Measurements from ENCODE around the gene SPEG. TPM values are rescaled to one million over a fixed set of nuclear protein-coding genes. Genes with fewer than 3 reads are reported as not detected.

The SPEG gene
- total and polyA plus RNA-seq, 4 donors, result 3.7 to 15.6 (median 9.6) TPM

- peaks cover 0 to 10% (median 3%) of the 10 kb centered on the region in 5 donors for H3K4me1 ChIP-seq (ENCODE audit: control insufficient read depth in 5 of 5, insufficient read depth in 5 of 5, low read length in 5 of 5)
- H3K27ac ChIP-seq (ENCODE audit: low read depth in 1 of 2, low read length in 1 of 2), result no peak overlapping the region
- peaks cover 0 to 2% (median 0%) of the 10 kb centered on the region in 4 donors for H3K9me3 ChIP-seq (ENCODE audit: control insufficient read depth in 4 of 4, insufficient read depth in 3 of 4, low read length in 3 of 4)
- H3K4me3 ChIP-seq, result no peak overlapping the region
- no peak for ATAC-seq (ENCODE audit: insufficient read depth, low FRiP score)
- H3K36me3 ChIP-seq (ENCODE audit: control insufficient read depth in 4 of 4, insufficient read depth in 4 of 4, low read length in 4 of 4), result peaks cover 0 to 6% (median 0%) of the 10 kb centered on the region in 4 donors
- peaks cover 5 to 42% (median 17%) of the 10 kb centered on the region in 3 donors for H3K27me3 ChIP-seq (ENCODE audit: control insufficient read depth in 3 of 3, insufficient read depth in 3 of 3, low read length in 2 of 3)
- WGBS, 2 donors, result 44 to 56% methylated on average over 12 of the region's 12 CpGs
- no peak overlapping the region for H3K9ac ChIP-seq (ENCODE audit: insufficient read depth in 1 of 2, low read length in 2 of 2)
- no peak for TF ChIP-seq CTCF (IDR thresholded peaks at IDR 0.05; ENCODE audit: control extremely low read depth, extremely low read depth)
- DNase-seq, result no peak
Measured at GRCh38 chr2:219485201-219485580, 50.5 kb downstream of the SPEG start.

GRCh38 chr2:219486380-219486959 lies 51.8 kb downstream of the SPEG start:
- DNase-seq, result no peak
- Histone ChIP-seq H3K27me3 (ENCODE audit: control insufficient read depth in 3 of 3, insufficient read depth in 3 of 3, low read length in 2 of 3) (peaks cover 5 to 39% (median 17%) of the 10 kb centered on the region in 3 donors), H3K36me3 (ENCODE audit: control insufficient read depth in 4 of 4, insufficient read depth in 4 of 4, low read length in 4 of 4) (peaks cover 0 to 6% (median 0%) of the 10 kb centered on the region in 4 donors), H3K4me3 (no peak overlapping the region), H3K4me1 (ENCODE audit: control insufficient read depth in 5 of 5, insufficient read depth in 5 of 5, low read length in 5 of 5) (peaks cover 0 to 10% (median 3%) of the 10 kb centered on the region in 5 donors), H3K27ac (ENCODE audit: low read depth in 1 of 2, low read length in 1 of 2) (no peak overlapping the region), H3K9ac (ENCODE audit: insufficient read depth in 1 of 2, low read length in 2 of 2) (no peak overlapping the region), H3K9me3 (ENCODE audit: control insufficient read depth in 4 of 4, insufficient read depth in 3 of 4, low read length in 3 of 4) (peaks cover 0 to 2% (median 0%) of the 10 kb centered on the region in 4 donors)
- 43 to 56% methylated on average over 8 of the region's 8 CpGs for WGBS, 2 donors
- no peak for ATAC-seq (ENCODE audit: insufficient read depth, low FRiP score)
- TF ChIP-seq CTCF (IDR thresholded peaks at IDR 0.05; ENCODE audit: control extremely low read depth, extremely low read depth), result no peak

- no peaks in the 10 kb centered on the region for H3K9me3 ChIP-seq (ENCODE audit: control insufficient read depth in 4 of 4, insufficient read depth in 3 of 4, low read length in 3 of 4)
- no peaks in the 10 kb centered on the region for H3K36me3 ChIP-seq (ENCODE audit: control insufficient read depth in 4 of 4, insufficient read depth in 4 of 4, low read length in 4 of 4)
- no peak overlapping the region for H3K9ac ChIP-seq (ENCODE audit: insufficient read depth in 1 of 2, low read length in 2 of 2)
- no peak overlapping the region for H3K4me3 ChIP-seq
- H3K4me1 ChIP-seq (ENCODE audit: control insufficient read depth in 5 of 5, insufficient read depth in 5 of 5, low read length in 5 of 5), result peaks cover 0 to 10% (median 0%) of the 10 kb centered on the region in 5 donors
- peaks cover 6 to 31% (median 14%) of the 10 kb centered on the region in 3 donors for H3K27me3 ChIP-seq (ENCODE audit: control insufficient read depth in 3 of 3, insufficient read depth in 3 of 3, low read length in 2 of 3)
- DNase-seq, result no peak
- H3K27ac ChIP-seq (ENCODE audit: low read depth in 1 of 2, low read length in 1 of 2), result no peak overlapping the region
- no peak for TF ChIP-seq CTCF (IDR thresholded peaks at IDR 0.05; ENCODE audit: control extremely low read depth, extremely low read depth)
- ATAC-seq (ENCODE audit: insufficient read depth, low FRiP score), result no peak
- 90% methylated on average over 17 of the region's 17 CpGs for WGBS, 2 donors
Measured at GRCh38 chr2:219488149-219488843, 53.7 kb downstream of the SPEG start.
